GM12865 (cell line): ENCODE measurements around the gene TTYH1.

Experiments
- DNase-seq: peaks from one replicate; pipeline ENCODE4 v3.0.0; 2010; ENCODE audit warnings: low read depth
- H3K4me3 ChIP-seq: 2 replicates; pipeline ENCODE4 v1.5.1; 2011; ENCODE audit warnings: mild to moderate bottlenecking, low read depth, low read length, control low read depth
- TF ChIP-seq, protein P1 (sequence below): IDR thresholded peaks from 2 replicates; pipeline ENCODE4 v1.5.1; 2011; ENCODE audit warnings: low read length, control low read depth, low read depth, inconsistent platforms; ENCODE audit not compliant: insufficient read depth; ENCODE audit errors: missing control alignments

Gene TTYH1

GRCh38 chr19:54469496-54469934 is 54.3 kb downstream of the TTYH1 start:
- TF ChIP-seq, protein P1, sequence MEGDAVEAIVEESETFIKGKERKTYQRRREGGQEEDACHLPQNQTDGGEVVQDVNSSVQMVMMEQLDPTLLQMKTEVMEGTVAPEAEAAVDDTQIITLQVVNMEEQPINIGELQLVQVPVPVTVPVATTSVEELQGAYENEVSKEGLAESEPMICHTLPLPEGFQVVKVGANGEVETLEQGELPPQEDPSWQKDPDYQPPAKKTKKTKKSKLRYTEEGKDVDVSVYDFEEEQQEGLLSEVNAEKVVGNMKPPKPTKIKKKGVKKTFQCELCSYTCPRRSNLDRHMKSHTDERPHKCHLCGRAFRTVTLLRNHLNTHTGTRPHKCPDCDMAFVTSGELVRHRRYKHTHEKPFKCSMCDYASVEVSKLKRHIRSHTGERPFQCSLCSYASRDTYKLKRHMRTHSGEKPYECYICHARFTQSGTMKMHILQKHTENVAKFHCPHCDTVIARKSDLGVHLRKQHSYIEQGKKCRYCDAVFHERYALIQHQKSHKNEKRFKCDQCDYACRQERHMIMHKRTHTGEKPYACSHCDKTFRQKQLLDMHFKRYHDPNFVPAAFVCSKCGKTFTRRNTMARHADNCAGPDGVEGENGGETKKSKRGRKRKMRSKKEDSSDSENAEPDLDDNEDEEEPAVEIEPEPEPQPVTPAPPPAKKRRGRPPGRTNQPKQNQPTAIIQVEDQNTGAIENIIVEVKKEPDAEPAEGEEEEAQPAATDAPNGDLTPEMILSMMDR = no peak
- no peak overlapping the region for H3K4me3 ChIP-seq
- DNase-seq = no peak

DNA sequence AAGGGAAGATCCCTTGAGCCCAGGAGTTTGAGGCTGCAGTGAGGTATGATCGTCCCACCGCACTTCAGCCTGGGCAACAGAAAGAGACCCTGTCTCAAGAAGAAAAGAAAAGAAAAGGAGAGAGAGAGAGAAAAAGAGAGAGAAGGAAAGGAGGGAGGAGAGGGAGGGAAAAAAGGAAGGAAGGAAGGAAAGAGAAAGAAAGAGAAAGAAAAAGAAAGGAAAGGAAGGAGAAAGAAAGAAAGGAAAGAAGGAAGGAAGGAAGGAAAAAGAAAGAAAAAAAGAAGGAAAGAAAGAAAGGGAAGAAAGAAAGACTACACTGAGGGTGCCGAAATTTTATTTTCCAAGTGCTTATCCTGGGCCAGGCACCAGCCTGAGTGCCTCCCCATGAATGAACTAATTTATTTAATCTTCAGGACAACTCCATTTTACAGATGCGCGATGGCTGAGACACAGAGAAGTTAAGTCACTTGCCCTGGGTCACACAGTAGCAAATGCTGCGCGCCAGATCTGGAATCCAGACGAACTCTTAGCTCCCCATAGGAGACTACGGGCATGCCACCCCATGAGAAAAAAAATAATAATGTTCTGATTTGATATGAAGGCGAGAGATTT is 55.1 kb downstream of the TTYH1 start:
- DNase-seq = no peak
- TF ChIP-seq, protein P1 = no peak
- no peak overlapping the region for H3K4me3 ChIP-seq

DNA sequence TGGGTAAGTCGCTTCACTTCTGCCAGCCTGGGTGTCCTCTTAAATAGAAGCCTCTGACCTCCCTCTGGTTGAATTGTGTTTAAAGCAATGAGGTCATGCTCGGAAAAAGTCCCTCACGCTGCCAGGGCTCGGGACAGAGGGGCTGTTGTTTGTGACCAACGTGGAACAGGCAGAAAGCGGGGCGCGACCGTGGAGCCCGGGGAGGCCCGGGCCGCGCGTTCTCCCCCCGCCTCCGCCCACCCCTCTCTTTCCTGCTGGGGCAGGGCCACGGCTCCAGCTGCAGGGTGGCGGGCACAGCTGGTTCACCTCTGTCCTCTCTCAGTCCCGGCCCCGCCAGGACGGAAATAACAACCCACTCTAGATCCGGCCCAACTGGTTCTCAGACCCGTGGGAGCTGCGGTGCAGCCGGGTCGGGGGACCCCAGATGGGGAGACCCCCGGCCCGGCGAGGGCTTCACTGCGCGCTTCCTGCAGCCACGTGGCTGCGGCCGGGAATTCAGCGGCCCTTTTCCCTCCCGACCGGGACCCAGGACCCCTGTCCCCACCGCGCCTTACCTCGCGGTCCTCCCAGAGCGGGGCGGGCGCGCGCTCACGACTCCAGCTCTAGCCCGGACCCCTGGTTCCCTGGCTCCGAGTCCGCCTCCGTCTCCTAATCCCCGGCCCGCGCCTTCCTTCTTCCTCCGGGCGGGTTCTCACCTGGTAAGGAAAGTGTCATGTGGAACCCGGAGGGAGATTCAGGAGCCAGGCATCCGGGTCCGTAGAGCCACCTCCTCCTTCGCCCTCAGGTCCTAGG is 55.9 kb downstream of the TTYH1 start:
- DNase-seq = no peak
- TF ChIP-seq, protein P1 = no peak
- H3K4me3 ChIP-seq = peak overlapping the region; percentile 34

GRCh38 chr19:54473071-54473891 is 58.0 kb downstream of the TTYH1 start, which contains the start of gene CDC42EP5:
Gene CDC42EP5 (minus strand): TSS chr19:54473296. CDS start chr19:54465547, 7,749 bp downstream.
- no peak for DNase-seq
- no peak within 1 kb of the TSS for H3K4me3 ChIP-seq
- TF ChIP-seq, protein P1 = no peak

GRCh38 chr19:54473892-54474372 is 58.7 kb downstream of the TTYH1 start:
- no peak overlapping the region for H3K4me3 ChIP-seq
- TF ChIP-seq, protein P1 = no peak

GRCh38 chr19:54475706-54476105 is 60.4 kb downstream of the TTYH1 start:
- no peak overlapping the region for H3K4me3 ChIP-seq
- DNase-seq = no peak
- TF ChIP-seq, protein P1 = no peak

More at GRCh38 chr19:54473892-54474372, 58.7 kb downstream of the TTYH1 start:
- DNase-seq = no peak
